HG03378 (cell line): Measurements from ENCODE around the gene SAFB.

ENCODE experiments used
- ATAC-seq: cut with Tn5 transposase; IDR thresholded peaks from one replicate; pipeline ENCODE4 v1.9.1; 2021; ENCODE audit warnings: mild to moderate bottlenecking, moderate library complexity; ENCODE audit not compliant: unreplicated experiment

Gene SAFB

GRCh38 chr19:5664515-5664914 is 41.6 kb downstream of the SAFB start:
- ATAC-seq, result no peak

GRCh38 chr19:5665781-5666513 is 43.1 kb downstream of the SAFB start:
- ATAC-seq, result no peak

GRCh38 chr19:5666921-5667610 is 44.2 kb downstream of the SAFB start:
- no peak for ATAC-seq

DNA sequence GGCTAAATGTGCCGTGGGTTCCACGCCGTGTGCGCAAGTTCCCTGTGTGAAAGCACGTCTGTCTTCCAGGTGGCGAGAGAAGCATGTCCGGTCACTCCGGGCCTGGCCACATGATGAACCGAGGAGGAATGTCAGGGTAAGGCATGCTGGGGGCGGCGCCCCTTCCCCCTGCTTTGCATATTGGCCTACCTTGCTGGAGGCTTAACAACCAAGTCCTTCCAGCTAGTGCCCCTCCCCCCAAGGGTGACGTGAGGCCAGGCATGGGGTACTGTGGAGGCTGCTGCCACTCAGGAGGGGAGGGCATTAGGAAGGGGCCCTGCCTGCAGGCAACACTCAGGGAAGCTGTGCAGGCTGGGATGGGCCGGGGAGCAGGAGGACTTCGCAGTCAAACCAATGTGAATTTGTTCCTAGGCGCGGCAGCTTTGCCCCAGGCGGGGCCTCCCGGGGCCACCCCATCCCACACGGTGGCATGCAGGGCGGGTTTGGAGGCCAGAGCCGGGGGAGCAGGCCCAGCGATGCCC is 44.9 kb downstream of the SAFB start:
- no peak for ATAC-seq

GRCh38 chr19:5669212-5669611 is 46.3 kb downstream of the SAFB start:
- ATAC-seq, result no peak

DNA sequence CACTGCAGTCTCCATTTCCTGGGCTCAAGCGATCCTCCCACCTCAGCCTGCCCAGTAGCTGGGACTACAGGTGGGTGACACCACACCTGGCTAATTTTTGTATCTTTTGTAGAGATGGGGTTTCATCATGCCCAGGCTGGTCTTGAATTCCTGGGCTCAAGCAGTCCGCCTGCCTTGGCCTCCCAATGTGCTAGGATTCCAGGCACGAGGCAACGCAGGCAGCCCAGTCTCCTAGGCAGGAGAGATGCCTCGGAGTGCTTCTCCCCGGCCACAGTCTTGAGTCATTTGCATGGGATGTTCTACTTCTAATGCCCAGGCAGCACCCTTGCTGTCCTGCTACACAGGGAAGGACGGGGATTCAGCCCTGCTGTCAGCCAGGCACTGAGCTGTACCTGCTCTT is 48.7 kb downstream of the SAFB start:
- no peak for ATAC-seq

DNA sequence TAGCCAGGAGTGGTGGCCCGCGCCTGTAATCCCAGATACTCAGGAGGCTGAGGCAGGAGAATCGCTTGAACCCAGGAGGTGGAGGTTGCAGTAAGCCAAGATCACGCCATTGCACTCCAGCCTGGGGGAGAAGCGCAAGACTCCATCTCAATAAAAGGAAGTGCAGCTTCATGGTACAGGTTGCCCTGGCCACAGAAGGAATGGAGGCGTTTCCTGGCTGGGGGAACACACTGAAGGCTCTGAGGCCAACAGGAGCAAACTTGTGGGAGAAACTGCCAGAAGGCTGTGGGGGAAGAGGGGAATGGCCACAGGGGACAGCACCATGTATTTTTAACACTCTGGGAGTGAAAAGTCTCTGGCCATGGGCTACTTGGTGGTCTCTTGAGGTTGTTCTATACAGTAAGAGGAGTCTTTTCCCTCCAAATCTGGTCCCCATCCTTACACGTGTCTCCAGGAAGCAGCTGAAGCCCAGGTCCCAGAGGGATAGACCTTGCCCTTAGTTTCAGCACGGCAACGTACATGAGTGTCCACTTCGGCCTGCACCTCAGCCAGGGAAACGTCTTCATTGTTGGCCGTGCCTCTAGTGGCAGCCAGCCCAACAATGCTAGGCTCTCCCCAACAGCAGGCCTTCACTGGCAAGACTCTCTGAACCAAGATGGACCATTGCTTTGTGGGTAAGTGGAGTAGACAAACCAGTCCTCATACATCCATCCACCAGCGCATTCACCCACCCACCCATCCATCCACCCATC is 50.0 kb downstream of the SAFB start:
- ATAC-seq, result no peak

DNA sequence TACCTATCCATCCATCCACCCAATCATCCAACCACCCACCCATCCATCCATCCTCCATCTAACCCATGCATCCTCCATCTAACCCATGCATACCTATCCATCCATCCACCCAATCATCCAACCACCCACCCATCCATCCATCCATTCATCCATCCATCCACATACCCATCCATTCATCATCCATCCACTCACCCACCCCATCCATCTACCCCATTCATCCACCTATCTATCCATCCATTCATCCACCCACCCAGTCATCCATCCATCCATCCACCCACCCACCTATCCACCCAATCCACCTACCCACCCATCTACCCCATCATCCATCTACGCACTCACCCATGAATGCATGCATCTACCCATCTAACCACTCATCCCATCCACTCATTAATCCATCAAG is 50.9 kb downstream of the SAFB start:
- ATAC-seq, result no peak

- no peak for ATAC-seq
Observed at GRCh38 chr19:5674714-5675113, 51.8 kb downstream of the SAFB start.

DNA sequence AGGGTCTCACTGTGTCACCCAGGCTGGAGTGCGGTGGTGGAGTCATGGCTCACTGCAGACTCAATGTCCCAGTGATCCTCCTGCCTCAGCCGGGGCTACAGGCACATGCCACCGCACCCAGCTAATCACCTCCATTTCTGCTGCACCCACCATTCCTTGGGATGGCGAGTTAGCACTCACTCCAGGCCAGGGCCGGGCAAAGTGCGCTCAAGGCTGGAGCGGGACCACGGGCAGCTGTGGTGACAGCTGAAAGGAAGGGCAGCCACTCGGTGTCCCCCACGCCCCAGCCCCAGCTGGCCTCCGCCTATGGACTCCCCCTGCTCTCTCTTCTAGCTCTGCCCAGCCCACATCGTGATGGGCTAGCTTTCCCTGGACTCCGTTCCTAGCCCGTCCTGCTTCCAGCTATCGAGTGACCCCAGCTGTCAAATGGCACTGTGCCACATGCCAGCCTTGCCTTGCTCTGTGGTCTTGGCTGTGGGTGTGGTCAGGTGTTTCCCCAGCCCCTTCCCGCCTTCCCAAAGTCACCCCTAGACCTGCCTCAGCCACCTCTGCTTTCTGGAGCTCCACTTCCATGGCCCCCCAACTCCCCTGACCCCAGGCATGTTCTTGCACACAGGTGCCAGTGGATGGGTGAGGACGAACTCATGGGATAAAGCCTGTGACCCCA is 53.4 kb downstream of the SAFB start:
- no peak for ATAC-seq

GRCh38 chr19:5676772-5677105 is 53.9 kb downstream of the SAFB start:
- ATAC-seq, result no peak

DNA sequence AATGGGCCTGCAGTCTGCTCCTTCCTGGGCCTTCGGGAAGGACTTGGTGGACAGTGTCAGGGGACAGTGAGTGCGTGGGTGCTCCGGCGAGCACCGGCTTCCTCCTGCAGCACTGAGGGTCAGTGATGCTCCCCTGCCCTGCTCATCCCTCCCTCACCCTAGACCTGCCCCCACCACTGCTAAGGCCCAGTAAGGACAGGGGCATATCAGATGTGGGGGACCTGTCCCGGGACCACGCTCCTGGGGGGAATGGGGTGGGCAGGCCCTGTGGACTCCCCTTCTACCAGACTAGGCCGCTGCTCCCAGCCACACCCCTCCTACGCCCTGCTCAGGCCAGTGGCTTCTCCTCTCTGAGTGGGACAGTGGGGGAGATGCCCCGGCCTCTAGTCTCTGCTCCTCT is 54.3 kb downstream of the SAFB start:
- no peak for ATAC-seq

GRCh38 chr19:5677580-5677979 is 54.7 kb downstream of the SAFB start:
- ATAC-seq, result no peak

GRCh38 chr19:5678071-5678718 is 55.3 kb downstream of the SAFB start:
- no peak for ATAC-seq

DNA sequence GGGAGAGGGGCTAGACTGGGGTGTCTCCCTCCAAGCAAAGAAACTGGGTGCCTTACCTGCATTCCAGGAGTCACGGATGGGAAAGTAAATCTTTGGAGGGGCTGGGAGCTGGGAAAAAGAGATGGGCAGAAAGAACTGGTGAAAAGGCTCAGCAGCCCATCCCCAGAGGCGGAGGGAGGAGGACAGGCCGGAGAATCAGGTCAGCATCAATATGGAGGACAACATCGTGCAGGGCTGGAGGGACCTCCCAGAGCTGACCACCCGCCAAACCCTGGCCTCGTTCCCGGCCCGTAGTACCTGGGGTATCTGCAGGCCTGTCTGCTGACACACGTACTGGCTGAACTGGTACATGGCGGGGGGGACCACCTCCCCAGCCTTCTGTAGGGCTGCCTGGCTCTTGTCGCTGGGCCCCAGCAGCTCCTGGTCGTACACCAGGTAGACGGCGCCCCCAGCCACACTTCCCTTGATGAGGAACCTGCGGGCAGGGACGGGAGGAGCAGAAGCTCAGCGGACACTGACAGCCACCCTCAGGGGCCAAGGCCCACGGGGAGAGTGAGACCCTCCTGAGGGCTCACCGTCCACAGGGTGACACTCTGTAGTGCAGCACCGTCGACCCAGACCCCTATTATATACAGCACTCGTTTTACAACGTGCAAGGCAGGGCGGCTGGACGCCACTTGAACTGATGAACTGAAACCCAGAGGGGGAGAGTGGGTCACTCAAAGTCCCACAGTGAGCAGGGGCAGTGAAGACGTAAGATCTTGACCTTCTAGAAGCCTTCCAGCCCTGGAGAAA is 56.6 kb downstream of the SAFB start:
- no peak for ATAC-seq

DNA sequence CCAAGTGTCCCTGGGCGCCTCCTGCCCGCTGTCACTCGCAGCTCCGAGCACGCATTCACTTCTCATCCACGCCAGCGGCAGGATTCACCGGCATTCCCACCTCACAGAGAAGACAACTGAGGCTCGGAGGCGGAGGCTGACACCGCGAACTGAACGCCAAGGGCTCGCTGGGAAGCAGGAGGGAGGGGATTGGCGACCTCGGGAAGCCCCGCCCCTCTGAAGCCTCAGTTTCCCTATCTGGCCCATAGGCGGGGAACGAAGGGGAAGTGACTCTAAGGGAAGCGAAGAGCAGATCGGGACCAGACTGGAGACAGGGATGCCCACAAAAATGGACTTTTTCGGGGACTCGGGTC is 57.2 kb downstream of the SAFB start:
- ATAC-seq, result no peak

DNA sequence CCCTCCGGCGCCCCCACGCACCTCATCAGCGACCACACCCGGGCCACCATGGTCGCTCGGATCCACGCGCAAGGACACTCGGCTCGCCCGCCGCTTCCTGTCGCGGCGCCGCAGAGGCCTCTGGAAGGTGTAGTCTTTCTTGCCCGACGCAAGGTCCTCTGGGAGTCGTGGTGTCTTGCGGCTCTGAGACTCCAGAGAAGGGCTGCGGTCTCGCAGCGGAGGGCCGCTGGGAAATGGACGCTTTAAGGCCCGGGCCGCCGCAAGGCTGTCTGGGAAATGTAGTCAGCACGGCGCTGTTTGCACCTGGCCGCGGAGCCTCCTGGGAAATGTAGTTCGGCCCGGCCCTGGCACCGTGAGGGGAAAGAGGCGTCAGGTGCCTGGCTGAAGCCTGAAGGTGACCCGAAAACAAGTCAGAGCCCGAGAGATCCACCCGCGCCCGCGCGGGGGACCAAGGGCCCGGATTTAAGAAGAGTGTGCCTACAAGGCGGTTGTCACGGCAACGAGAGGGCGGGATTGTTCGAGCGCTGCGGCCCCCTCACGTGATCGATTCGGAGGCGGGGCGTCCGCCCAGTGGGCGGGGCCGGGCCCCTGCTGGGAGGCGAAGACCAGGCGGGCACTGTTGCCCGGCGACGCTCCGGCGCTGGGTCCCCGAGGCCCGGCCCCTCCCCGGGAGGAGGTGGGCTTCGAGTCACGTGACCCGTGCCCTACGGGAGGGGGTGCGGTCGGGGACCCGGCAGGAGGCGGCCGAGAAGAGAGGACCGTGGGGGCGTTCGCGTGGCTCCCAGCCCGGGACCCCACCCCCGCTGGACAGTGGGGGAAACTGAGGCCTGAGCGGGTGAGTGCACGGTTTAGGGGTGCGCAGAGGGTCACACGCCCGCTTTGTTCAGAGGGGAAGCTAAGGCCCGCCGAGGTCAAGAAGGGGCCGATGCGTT is 57.8 kb downstream of the SAFB start, which contains the start of the genes HSD11B1L and MICOS13:
TSS of gene HSD11B1L (plus strand) at position 591 of the 932 bp plus-strand sequence. CDS start 3,806 bp downstream, outside the sequence.
TSS of gene MICOS13 (minus strand) at position 80 of the 932 bp plus-strand sequence. CDS start at position 50, 30 bp downstream.
- ATAC-seq, result peak; percentile 84

GRCh38 chr19:5681391-5682106 is 58.7 kb downstream of the SAFB start:
- ATAC-seq, result no peak
